NCI-H2171 treated with DMSO at 0.1 percent for 48 hours (cell line): Measurements from ENCODE around the gene CAMK4.

Experiments used
- DNase-seq: peaks from one replicate; lab custom pipeline; 2025; lab: John Stamatoyannopoulos, UW

CAMK4 gene

GRCh38 chr5:111223787-111224560, at the start of gene CAMK4:
Gene CAMK4, plus strand, starts transcription at chr5:111224384. Its CDS starts 100 bp downstream, at chr5:111224484.
- DNase-seq = peak; percentile 70

DNA sequence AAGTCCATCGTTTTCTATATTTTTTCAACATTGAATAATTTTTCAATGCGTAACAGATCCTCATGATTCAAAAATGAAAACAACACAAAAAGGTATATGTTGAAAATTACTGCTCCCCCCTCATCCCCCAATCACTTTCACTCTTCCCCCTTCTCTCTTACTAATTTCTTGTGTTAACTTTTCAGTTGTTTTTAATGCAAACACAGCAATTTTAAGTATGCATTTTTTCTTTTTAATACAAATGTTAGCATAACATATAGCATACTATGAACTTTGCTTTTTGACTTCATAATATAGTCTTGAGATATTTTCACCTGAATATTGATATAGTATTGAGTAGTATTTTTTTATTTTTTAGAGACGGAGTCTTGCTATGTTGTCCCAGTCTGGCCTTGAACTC, 41.1 kb upstream of the CAMK4 start:
- no peak for DNase-seq

DNA sequence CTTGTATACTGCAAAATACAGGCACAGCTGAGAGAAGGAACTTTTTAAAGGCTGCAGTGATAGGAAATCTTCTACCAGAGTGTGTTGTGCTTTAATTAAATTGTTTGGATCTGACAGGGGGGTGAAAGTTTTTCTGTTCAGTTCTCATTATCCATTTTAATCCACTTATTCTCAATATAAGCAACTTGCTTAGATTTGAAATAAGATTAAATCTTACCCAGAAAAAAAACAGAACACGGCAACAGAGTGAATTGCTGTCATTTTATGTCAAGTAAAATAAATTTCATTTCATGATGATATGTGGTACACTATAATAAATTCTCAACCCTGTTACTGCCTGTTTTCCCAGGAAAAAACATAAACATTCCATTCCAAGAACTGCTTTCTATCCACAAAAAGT, 37.1 kb upstream of the CAMK4 start:
- no peak for DNase-seq

GRCh38 chr5:111194053-111194452, 30.1 kb upstream of the CAMK4 start:
- no peak for DNase-seq

GRCh38 chr5:111194925-111195324, 29.3 kb upstream of the CAMK4 start:
- DNase-seq = no peak

- no peak for DNase-seq
Observed at GRCh38 chr5:111197523-111197922, 26.7 kb upstream of the CAMK4 start.

DNA sequence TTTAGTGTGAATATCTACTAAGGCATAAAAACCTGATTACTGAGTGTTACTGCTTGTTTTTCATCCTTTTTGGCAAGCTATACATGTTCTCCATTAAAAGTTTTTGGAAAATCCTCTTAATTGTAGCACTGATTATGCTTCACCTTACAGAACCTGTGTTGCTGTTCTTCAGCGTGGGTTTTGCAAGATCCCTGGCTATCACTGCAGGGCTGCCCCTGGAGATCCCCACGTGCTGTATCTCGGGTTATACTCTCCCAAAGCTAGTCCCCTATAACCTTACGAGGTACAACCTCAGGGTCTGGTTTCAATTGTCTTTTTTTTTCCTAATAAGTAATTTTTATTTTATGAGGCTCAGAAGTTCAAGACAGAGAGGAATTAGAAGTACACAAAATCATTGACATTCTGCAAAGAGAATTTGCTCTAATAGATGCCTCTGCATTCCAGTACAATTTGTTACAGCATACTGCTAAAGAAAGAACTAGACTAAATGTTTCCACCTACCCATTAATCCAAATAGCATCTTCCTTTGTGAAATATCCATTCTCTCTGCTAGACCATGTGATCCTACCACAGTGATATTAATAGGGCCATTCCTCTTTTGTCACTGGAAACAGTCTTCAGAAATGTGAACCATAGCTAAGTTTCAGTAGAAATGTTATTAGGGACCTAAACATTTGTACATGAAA, 25.8 kb upstream of the CAMK4 start:
- DNase-seq = no peak

- no peak for DNase-seq
Observed at GRCh38 chr5:111200828-111201227, 23.4 kb upstream of the CAMK4 start.

DNA sequence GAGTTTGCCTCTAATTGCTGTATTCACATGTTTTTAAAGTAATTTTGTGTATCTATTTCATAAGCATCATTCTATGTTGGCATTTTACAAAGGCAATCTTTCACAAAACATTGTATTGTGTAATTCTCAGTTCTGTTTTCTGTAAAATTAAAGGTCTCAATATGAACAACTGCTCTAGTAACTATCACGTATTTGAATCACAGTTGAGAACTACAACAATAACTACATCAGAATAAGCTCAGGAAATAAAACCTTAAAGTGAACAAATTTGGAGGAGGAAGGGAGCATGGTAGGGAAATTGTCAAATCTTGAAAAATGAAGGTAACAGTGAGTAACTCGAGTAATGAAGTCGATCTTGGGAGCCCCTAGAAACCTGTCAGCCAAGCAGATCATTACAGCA, 22.5 kb upstream of the CAMK4 start:
- DNase-seq = no peak

GRCh38 chr5:111211341-111211740, 12.8 kb upstream of the CAMK4 start:
- DNase-seq = no peak

- DNase-seq = no peak
Observed at GRCh38 chr5:111214052-111214742, 10.0 kb upstream of the CAMK4 start.

- no peak for DNase-seq
Observed at GRCh38 chr5:111215971-111216370, 8.2 kb upstream of the CAMK4 start.

- DNase-seq = no peak
Observed at GRCh38 chr5:111221139-111221538, 3.0 kb upstream of the CAMK4 start.

GRCh38 chr5:111223101-111223786, 940 bp upstream of the CAMK4 start:
- no peak for DNase-seq

DNA sequence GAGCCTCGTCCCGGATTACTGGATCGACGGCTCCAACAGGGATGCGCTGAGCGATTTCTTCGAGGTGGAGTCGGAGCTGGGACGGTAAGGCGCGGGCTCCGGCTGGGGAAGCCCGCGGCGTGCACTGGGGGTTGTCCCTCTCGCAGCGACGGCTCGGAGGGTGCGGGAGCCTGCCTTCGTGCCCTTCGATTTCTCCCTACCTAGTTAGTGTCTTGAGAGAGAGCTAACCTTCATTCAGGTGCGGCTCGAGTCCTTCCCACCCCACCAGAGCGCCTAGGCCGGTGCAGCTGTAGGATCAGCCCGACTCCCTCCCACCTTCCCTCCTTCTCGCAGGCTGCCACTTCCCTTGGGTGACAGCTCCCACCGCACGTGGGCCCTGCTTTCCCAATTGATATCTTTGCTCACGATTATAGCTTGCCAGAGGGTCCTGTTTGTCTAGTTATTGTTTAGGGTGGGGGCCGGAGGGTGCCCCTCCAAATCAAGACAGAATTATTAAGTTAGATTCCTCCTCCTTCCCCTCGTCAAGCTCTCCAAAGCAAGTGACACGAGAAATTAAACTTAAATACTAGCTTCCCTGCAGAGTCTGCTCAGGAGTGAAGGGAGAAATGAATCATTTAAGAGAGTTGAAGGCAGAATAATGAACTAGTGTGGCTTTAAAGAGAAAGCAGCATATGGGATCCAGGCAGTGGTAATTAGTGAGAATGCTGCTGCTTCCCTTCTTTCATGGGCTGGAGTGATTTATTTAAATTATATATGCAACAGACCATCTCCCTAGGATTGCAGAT, 569 bp downstream of the CAMK4 start:
- peak; percentile 34 for DNase-seq

DNA sequence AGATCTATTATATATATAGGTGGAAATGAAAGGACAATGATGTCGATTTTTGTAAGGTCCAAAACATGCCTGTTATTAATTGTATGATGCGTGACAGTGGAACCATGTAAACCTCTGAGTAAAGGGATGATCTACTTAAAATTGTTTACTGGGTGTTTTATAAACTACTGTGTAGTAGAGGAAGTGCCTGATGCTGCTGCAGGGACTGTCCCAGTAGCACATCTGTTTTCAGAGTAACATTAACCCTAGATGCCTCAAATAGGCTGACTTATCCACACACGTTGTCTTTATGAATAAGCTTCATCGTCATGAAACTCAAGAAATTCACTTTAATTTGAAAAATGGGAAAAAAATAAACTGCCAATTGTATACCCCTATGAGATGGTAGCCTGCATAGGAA, 1.7 kb downstream of the CAMK4 start:
- DNase-seq = no peak

DNA sequence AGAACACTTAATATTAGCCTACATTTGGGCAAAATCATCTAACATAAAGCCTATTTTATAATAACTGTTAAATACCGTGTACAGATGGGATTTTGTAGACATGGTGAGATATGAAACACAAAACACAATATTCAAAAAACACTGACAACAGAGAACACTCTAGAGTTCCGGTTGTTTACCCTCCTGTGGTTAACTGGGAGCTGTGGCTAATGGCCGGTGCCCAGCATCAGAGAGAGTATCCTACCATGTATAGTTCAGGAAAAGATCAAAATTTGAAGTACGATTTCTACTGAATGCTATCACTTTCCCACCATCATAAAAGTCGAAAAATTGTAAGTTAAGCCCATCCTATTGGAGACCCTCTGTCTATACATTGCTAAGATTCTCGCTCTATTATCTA, 2.4 kb downstream of the CAMK4 start:
- no peak for DNase-seq

GRCh38 chr5:111227226-111227782, 3.1 kb downstream of the CAMK4 start:
- no peak for DNase-seq

DNA sequence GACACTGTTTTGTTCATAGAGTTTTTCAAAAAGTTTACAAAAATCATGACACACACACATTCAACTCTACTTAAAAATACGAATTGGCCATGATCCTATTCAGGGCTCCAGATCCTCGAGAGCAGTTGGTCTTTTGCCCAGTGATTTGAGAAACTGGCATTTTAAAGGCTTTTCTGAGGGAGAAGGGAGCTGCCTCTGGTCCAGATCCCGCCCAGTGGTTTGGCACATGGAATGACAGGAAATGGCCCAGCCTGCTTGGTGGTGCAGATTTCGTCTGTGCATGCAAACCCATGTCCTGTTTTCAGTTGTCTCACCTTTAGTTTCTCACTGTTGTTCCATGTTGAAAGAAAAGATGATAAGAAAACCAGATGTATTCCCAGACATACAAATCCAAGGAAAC, 3.6 kb downstream of the CAMK4 start:
- no peak for DNase-seq

GRCh38 chr5:111228520-111229220, 4.5 kb downstream of the CAMK4 start:
- no peak for DNase-seq
